Neural progenitor cell (in vitro differentiated cells): Measurements from ENCODE around the gene TNFRSF6B. TPM values are rescaled to one million over a fixed set of nuclear protein-coding genes. Genes with fewer than 3 reads are reported as not detected.

ENCODE experiments used
- DNase-seq: peaks from one replicate; pipeline ENCODE4 v3.0.0-alpha.2; 2016; ENCODE audit warnings: low spot score
- H2AFZ ChIP-seq: fragments of 200-600 bp; sonication (generic); replicated peaks from 2 replicates; pipeline ENCODE4 v1.6.1; 2016; ENCODE audit warnings: antibody characterized with exemption
- H3F3A ChIP-seq: fragments of 200-600 bp; sonication (generic); 2 replicates; pipeline ENCODE4 v1.6.1; 2016; ENCODE audit warnings: antibody characterized with exemption, low read depth
- H3K27ac ChIP-seq: fragments of 200-600 bp; sonication (generic); 2 replicates; pipeline ENCODE4 v1.5.1; 2016; ENCODE audit warnings: mild to moderate bottlenecking
- H3K27me3 ChIP-seq: fragments of 200-600 bp; sonication (generic); 2 replicates; pipeline ENCODE4 v1.6.1; 2016; ENCODE audit warnings: mild to moderate bottlenecking, moderate library complexity
- H3K36me3 ChIP-seq: fragments of 200-600 bp; sonication (generic); 2 replicates; pipeline ENCODE4 v1.5.1; 2016
- H3K4me1 ChIP-seq: fragments of 200-600 bp; sonication (generic); 2 replicates; pipeline ENCODE4 v1.6.1; 2016; ENCODE audit warnings: mixed run types
- H3K4me2 ChIP-seq: fragments of 200-600 bp; sonication (generic); 2 replicates; pipeline ENCODE4 v1.6.1; 2016
- H3K4me3 ChIP-seq: fragments of 200-600 bp; sonication (generic); 2 replicates; pipeline ENCODE4 v1.5.1; 2016
- H3K79me2 ChIP-seq: fragments of 200-600 bp; sonication (generic); 2 replicates; pipeline ENCODE4 v1.6.1; 2016; ENCODE audit warnings: low read depth
- H3K9ac ChIP-seq: fragments of 200-600 bp; sonication (generic); 2 replicates; pipeline ENCODE4 v1.6.1; 2016
- H3K9me3 ChIP-seq: fragments of 200-600 bp; sonication (generic); 2 replicates; pipeline ENCODE4 v1.5.1; 2016; ENCODE audit warnings: low read depth
- H4K20me1 ChIP-seq: fragments of 200-600 bp; sonication (generic); 2 replicates; pipeline ENCODE4 v1.6.1; 2016; ENCODE audit warnings: low read depth
- H3K27ac Mint-ChIP-seq: 3 replicates; pipeline ENCODE4 v1.8.0; 2021; ENCODE audit warnings: mixed read lengths
- H3K27me3 Mint-ChIP-seq: 2 replicates; pipeline ENCODE4 v1.8.0; 2022; ENCODE audit warnings: low read depth, mild to moderate bottlenecking, inconsistent platforms, moderate library complexity, mixed read lengths; ENCODE audit not compliant: insufficient read depth
- H3K36me3 Mint-ChIP-seq: 3 replicates; pipeline ENCODE4 v1.8.0; 2021; ENCODE audit warnings: mixed read lengths
- H3K4me1 Mint-ChIP-seq: 3 replicates; pipeline ENCODE4 v1.8.0; 2021; ENCODE audit warnings: mixed read lengths
- H3K4me3 Mint-ChIP-seq: 3 replicates; pipeline ENCODE4 v1.8.0; 2021; ENCODE audit warnings: mild to moderate bottlenecking, moderate library complexity, mixed read lengths
- H3K9me3 Mint-ChIP-seq: 3 replicates; pipeline ENCODE4 v1.8.0; 2020; ENCODE audit warnings: mixed read lengths
- CTCF ChIP-seq: fragments of 200-600 bp; sonication (generic); IDR thresholded peaks from 2 replicates; pipeline ENCODE4 v1.5.1; 2017; ENCODE audit warnings: antibody characterized with exemption, mild to moderate bottlenecking
- EZH2 ChIP-seq: fragments of 200-600 bp; sonication (generic); IDR thresholded peaks from 2 replicates; pipeline ENCODE4 v1.6.1; 2017; ENCODE audit warnings: antibody characterized with exemption, mild to moderate bottlenecking, moderate library complexity
- EZH2phosphoT487 ChIP-seq: fragments of 200-600 bp; sonication (generic); IDR thresholded peaks from 2 replicates; pipeline ENCODE4 v1.6.1; 2017; ENCODE audit warnings: antibody characterized with exemption
- total RNA-seq: library from RNA; depleted of rRNA; stranded (reverse); fragments of >200 nt; gene quantifications from 2 replicates; pipeline ENCODE4 v1.2.3, GENCODE V29; 2015; ENCODE audit warnings: low replicate concordance

The TNFRSF6B gene
- total RNA-seq, 1 donor from 2014 or later = not detected

GRCh38 chr20:63664143-63664851, 32.2 kb upstream of the TNFRSF6B start:
- H3K9me3 ChIP-seq = no peaks in the 10 kb centered on the region
- no peak overlapping the region for H3K4me2 ChIP-seq
- peaks cover 2% of the 10 kb centered on the region for H4K20me1 ChIP-seq
- H3F3A ChIP-seq = no peaks in the 10 kb centered on the region
- H3K27ac ChIP-seq = no peak overlapping the region
- H3K4me1 Mint-ChIP-seq = peaks cover 14% of the 10 kb centered on the region
- no peaks in the 10 kb centered on the region for H3K9me3 Mint-ChIP-seq
- no peaks in the 10 kb centered on the region for H3K27me3 ChIP-seq
- H3K36me3 ChIP-seq = no peaks in the 10 kb centered on the region
- TF ChIP-seq CTCF (no peak), EZH2phosphoT487 (no peak), EZH2 (no peak)
- H3K4me3 ChIP-seq = no peak overlapping the region
- no peak overlapping the region for H2AFZ ChIP-seq
- no peak overlapping the region for H3K9ac ChIP-seq
- no peak overlapping the region for H3K4me3 Mint-ChIP-seq
- H3K27me3 Mint-ChIP-seq = peaks cover 4% of the 10 kb centered on the region
- H3K27ac Mint-ChIP-seq = no peak overlapping the region
- no peaks in the 10 kb centered on the region for H3K4me1 ChIP-seq
- H3K36me3 Mint-ChIP-seq = peaks cover 19% of the 10 kb centered on the region
- H3K79me2 ChIP-seq = peaks cover 2% of the 10 kb centered on the region
- no peak for DNase-seq

- Histone ChIP-seq H3F3A (no peaks in the 10 kb centered on the region), H3K4me2 (no peak overlapping the region), H4K20me1 (no peaks in the 10 kb centered on the region), H3K4me1 (no peaks in the 10 kb centered on the region), H3K36me3 (no peaks in the 10 kb centered on the region), H2AFZ (no peak overlapping the region), H3K4me3 (no peak overlapping the region), H3K27ac (no peak overlapping the region), H3K27me3 (no peaks in the 10 kb centered on the region), H3K9ac (no peak overlapping the region), H3K9me3 (no peaks in the 10 kb centered on the region), H3K79me2 (no peaks in the 10 kb centered on the region)
- Mint-ChIP-seq H3K4me3 (peak overlapping the region; percentile 48), H3K9me3 (no peaks in the 10 kb centered on the region), H3K4me1 (peaks cover 6% of the 10 kb centered on the region), H3K27me3 (peaks cover 4% of the 10 kb centered on the region), H3K27ac (peak overlapping the region; percentile 91), H3K36me3 (peaks cover 20% of the 10 kb centered on the region)
- DNase-seq = peak; percentile 78
- no peak for TF ChIP-seq EZH2
- no peak for TF ChIP-seq EZH2phosphoT487
- no peak for TF ChIP-seq CTCF
Observed at GRCh38 chr20:63664861-63665594, 31.4 kb upstream of the TNFRSF6B start.

GRCh38 chr20:63665708-63666107, 30.7 kb upstream of the TNFRSF6B start:
- Mint-ChIP-seq H3K4me3 (no peak overlapping the region), H3K27me3 (peaks cover 4% of the 10 kb centered on the region), H3K4me1 (peaks cover 5% of the 10 kb centered on the region), H3K36me3 (peaks cover 19% of the 10 kb centered on the region), H3K9me3 (no peaks in the 10 kb centered on the region), H3K27ac (peak overlapping the region; percentile 74)
- no peaks in the 10 kb centered on the region for H4K20me1 ChIP-seq
- no peaks in the 10 kb centered on the region for H3K27me3 ChIP-seq
- no peaks in the 10 kb centered on the region for H3K36me3 ChIP-seq
- no peak overlapping the region for H3K4me2 ChIP-seq
- H3K27ac ChIP-seq = no peak overlapping the region
- no peak overlapping the region for H3K9ac ChIP-seq
- no peaks in the 10 kb centered on the region for H3F3A ChIP-seq
- H3K79me2 ChIP-seq = no peaks in the 10 kb centered on the region
- no peak for DNase-seq
- TF ChIP-seq CTCF (no peak), EZH2 (no peak), EZH2phosphoT487 (no peak)
- no peak overlapping the region for H3K4me3 ChIP-seq
- no peaks in the 10 kb centered on the region for H3K4me1 ChIP-seq
- no peaks in the 10 kb centered on the region for H3K9me3 ChIP-seq
- no peak overlapping the region for H2AFZ ChIP-seq
